HG03139 (cell line): ENCODE results near the gene EML5.
"Not testable (repeated sequence)": the region's sequence is repeated elsewhere in the genome, so short reads cannot be mapped to it uniquely, and the experiment has no call there.

Experiments used
- ATAC-seq: cut with Tn5 transposase; IDR thresholded peaks from one replicate; pipeline ENCODE4 v1.9.1; 2021; ENCODE audit not compliant: unreplicated experiment

EML5 gene

GRCh38 chr14:88792473-88793258 is at the start of gene EML5:
TSS of gene EML5 (minus strand) at chr14:88792953. CDS start at chr14:88792503, 450 bp downstream.
- peak; percentile 82 for ATAC-seq

DNA sequence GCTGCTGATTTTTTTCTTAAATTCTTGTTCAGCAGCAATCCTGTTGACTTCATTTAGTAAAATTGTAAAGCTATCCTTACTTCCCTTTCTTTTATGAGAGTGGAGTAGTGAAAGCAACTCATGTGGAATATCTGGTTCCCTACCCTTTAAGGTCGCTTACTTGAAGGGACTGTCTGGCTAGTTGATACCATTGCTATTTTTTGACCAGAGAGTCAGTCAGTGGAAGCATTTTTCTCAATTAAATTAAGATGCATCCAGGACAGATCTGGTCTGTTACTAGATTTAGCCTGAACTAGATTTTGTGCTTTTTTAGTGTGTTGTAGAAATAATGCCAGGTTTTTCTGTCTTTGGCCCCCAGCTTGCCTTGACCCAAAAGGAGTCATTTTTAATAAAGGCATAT is 49.7 kb upstream of the EML5 start:
- no peak for ATAC-seq

GRCh38 chr14:88841741-88842140 is 49.0 kb upstream of the EML5 start:
- ATAC-seq, result no peak

GRCh38 chr14:88840926-88841325 is 48.2 kb upstream of the EML5 start:
- ATAC-seq, result no peak

- no peak for ATAC-seq
Observed at GRCh38 chr14:88838015-88838414, 45.3 kb upstream of the EML5 start.

- no peak for ATAC-seq
Observed at GRCh38 chr14:88837495-88837894, 44.7 kb upstream of the EML5 start.

GRCh38 chr14:88835661-88836060 is 42.9 kb upstream of the EML5 start:
- no peak for ATAC-seq

DNA sequence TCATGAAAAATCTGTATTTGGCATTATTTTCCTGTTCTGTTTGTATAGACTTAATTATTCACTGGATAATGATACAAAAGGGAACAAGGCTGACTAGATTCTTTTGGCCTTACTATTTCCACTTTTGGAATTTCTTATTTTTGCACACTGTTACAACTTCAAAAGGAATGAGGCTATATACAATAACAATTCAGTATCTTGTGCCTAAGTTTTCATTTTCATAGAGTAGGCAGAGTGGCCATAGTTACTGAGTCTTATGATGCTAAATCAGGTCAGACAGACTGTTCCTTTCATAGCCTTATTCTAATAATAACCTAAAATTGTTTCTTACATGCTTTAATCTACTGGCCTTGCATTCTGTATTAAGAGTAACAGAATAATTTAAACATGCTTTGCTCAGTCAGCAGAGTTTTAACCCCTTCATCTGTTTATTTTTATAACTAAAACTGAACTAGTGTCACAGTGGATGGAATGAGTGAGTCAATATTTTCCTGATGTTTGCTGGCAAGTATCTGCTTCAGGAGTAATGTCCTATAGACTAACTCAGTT is 42.2 kb upstream of the EML5 start:
- no peak for ATAC-seq

- ATAC-seq, result no peak
Observed at GRCh38 chr14:88831284-88831683, 38.5 kb upstream of the EML5 start.

GRCh38 chr14:88829685-88830302 is 37.0 kb upstream of the EML5 start:
- ATAC-seq, result no peak

DNA sequence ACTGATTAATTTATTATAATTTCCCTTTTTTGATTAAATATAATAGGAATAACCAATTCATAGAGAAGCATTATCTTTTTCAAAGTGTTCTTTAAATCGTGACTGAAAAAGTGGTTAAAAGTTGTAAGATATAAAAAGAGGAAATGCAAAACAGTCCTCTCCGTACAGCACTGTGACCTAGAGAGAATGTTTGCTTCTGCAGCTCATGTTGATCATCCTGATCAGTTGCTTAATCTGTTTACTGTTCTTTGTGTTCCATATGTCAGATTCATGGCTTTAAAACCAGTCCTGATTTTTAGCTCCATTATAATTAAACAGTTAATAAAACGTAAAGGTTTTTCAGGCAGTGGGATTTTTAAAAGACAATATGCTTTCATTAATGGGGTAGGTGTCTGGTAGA is 36.4 kb upstream of the EML5 start:
- ATAC-seq, result no peak

DNA sequence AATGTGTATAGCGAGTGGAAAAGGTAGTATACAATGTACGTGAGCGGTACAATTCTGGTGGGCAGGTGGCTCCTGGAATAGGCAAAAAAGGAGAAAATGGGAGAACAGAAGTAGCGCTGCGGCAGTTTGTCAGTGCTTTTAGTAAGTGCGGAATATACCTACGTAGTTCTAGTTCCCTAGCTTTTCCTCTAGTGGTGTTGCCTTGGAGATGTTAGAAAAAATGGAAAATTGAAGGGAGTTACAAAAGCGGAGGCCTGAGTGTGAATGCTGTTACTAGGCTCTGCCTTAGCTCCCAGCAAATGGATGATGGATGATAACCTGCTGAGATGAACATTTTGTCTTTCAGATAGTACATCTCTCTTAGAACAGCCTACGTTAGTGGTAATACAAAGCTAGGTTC is 32.8 kb upstream of the EML5 start:
- no peak for ATAC-seq

DNA sequence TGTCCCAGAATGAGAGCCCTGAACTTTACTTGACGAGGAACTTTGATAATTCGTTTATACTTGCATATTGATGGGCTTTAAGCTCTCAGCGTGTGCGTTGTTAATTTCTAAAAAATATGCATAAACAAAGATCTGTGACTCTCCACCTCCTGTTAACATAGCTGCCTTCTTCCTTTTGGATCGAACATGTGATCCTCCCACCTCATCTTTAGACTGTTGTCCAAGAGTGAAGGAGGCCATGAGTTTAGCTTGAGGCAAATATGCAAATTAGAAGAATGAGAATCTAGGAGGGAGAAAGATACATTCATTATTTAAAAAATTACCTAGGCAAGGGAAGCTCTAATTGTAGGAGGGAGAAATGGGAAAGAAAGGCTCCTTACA is 32.3 kb upstream of the EML5 start:
- no peak for ATAC-seq

DNA sequence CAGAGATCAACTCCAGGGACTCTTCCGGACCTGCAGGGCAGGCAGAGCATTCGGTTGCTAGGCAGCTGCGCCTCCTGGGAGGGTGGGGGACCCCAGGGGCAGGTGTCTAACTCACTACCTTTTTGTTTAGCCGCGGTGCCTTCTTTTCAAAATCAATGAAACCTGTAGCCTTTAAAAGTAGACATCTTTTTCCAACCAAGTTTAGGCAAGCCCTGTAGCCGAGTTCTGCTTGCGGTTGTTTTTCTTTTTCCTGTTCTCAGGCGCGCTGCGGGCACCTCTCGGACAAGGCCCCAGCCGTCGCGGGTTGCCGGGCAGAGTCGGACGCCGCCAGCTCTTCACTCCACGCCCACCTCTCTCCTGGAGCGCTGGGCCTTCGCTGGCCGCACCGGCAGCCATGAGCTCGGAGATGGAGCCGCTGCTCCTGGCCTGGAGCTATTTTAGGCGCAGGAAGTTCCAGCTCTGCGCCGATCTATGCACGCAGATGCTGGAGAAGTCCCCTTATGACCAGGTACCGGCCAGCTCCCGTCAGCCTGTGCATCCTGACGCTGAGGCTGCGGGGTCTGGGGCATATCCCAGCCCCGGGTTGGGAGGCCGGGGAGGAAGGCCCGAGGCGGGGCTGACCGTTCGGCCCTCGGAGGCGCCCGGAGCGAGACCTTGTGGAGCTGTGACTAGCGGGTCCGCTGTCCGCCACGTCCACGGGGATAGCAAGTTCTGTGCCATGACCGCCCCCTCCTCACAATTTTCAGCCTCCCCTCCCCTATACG is 31.7 kb upstream of the EML5 start, which contains the start of gene TTC8:
TSS of gene TTC8 (plus strand) at position 338 of the 764 bp plus-strand sequence. CDS start at position 395, 57 bp downstream.
- ATAC-seq, result peak; percentile 98

GRCh38 chr14:88823968-88824313 is 31.2 kb upstream of the EML5 start:
- peak; percentile 2 for ATAC-seq

DNA sequence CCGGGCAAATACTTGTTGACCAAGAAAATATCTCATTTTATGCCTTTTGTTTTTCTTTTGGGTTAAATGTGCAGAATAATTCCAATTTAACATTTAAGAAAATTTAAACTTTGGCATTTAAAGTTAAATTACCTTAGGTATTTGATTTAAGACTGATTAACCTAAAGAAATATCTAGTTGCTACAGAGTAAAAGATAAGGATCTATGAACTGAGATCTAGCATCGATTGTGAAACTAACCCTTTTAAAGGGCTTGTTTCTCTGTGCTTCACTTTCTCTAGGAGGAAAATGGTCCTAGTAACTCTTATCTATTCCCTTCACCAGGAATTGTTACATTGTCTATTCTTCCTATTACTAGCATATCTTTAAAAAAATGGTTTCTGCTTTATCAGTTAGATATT is 29.1 kb upstream of the EML5 start:
- ATAC-seq, result no peak

DNA sequence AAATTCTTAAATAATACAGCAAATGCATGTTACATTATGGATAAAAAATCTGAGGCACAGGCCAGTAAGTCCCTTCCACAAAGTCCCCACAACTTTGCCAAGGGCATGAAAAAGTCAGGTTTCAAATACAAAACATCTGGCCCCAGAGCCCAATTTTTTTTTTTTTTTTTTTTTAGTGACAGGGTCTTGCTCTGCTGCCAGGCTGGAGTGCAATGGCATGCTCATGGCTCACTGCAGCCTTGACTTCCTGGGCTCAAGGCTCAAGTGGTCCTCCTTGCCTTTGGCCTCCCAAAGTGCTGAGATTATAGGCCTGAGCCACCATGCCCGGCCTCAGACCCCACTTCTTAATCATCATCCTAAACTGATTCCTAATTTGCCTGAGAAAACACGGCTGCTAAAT is 28.6 kb upstream of the EML5 start:
- ATAC-seq, result no peak

DNA sequence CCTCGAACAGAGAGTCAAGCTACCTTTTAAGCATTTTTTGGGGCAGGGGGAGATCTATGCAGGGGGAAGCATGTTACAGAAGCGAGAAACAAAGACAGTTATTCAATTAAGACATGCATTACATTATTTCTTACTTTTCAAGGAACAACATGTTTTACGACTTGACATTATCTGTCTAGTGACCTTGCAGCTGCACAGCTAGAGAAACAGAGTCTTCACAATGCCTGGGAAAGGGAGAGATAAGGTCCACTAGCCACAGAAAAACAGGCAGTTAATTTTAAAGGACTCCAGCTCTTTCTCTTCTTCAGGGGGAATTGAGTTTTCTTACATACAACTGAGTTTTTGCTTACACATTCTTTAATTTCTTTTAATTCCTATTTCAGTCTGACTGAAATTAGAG is 26.9 kb upstream of the EML5 start:
- ATAC-seq, result not testable (repeated sequence)

DNA sequence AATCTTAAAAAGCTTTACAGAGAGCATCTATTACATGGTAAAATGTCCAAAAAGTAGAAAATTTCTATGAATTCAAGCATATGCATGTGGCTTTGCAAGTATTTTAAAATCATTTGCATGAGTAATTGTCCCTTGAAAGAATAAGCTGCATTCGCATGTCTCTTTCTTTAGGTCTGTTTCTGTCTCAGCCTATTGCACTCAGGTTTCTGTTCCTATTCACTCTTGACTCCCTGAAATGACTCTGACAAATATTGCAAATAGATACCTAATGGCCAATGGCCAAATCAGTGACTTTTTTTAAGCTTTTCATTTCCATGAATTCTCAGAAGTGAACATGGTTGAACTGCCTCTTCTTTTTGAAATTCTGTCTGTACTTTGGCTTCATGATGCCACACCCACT is 25.3 kb upstream of the EML5 start:
- ATAC-seq, result no peak

- no peak for ATAC-seq
Observed at GRCh38 chr14:88815980-88816379, 23.2 kb upstream of the EML5 start.

DNA sequence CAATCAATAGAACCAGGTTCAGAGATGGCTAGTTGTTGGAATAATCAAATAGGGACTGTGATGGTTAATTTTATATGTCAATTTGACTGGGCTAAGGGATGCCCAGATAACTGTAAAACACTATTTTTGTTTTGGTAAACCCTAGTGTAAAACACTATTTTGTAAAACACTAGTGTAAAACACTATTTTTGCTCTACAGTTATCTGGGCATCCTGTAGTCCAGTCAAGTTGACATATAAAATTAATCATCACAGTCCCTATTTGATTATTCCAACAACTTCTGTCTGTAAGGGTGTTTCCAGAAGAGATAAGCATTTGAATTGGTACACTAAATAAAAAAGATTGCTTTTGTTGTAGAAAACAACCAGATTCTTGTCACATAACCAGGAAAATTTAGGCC is 15.6 kb upstream of the EML5 start:
- no peak for ATAC-seq

- no peak for ATAC-seq
Observed at GRCh38 chr14:88804477-88804876, 11.7 kb upstream of the EML5 start.
